ENCODE measurements around the gene OR2B3. TPM values are rescaled to one million over a fixed set of nuclear protein-coding genes. Genes with fewer than 3 reads are reported as not detected.

OR2B3 gene
- total RNA-seq (not detected in 2 replicates), polyA plus RNA-seq (not detected in 2 replicates)

GRCh38 chr6:29087213-29087612, at the start of gene OR2B3:
OR2B3 (minus strand) TSS chr6:29087313; CDS start chr6:29087248, 65 bp downstream.
- H2AFZ ChIP-seq, result no peak within 1 kb of the TSS
- TF ChIP-seq CTCF (IDR thresholded peaks at IDR 0.05; ENCODE audit: poor library complexity), result no peak
- no peak for TF ChIP-seq EZH2 (IDR thresholded peaks at IDR 0.05; ENCODE audit: borderline replicate concordance)
- no peak for TF ChIP-seq EZH2phosphoT487 (IDR thresholded peaks at IDR 0.05; ENCODE audit: low read depth, severe bottlenecking, unreplicated experiment)

GRCh38 chr6:29131691-29132090, 44.6 kb upstream of the OR2B3 start:
- Histone ChIP-seq H3K79me2 (no peaks in the 10 kb centered on the region), H3K36me3 (replicated peaks; ENCODE audit: insufficient read depth, low read depth) (no peaks in the 10 kb centered on the region), H2AFZ (no peak overlapping the region), H3K9me2 (replicated peaks; ENCODE audit: insufficient read depth) (no peaks in the 10 kb centered on the region), H4K20me1 (ENCODE audit: insufficient read depth, poor library complexity, severe bottlenecking) (no peaks in the 10 kb centered on the region), H3K27ac (no peak overlapping the region), H3K4me3 (no peak overlapping the region), H3K27me3 (peaks cover 4% of the 10 kb centered on the region), H3K4me2 (no peak overlapping the region), H3K4me1 (ENCODE audit: insufficient read depth) (no peaks in the 10 kb centered on the region), H3K9me3 (ENCODE audit: low read depth) (no peaks in the 10 kb centered on the region)
- no peak for DNase-seq (ENCODE audit: low spot score)
- no peak for TF ChIP-seq CTCF (IDR thresholded peaks at IDR 0.05; ENCODE audit: poor library complexity)
- TF ChIP-seq EZH2phosphoT487 (IDR thresholded peaks at IDR 0.05; ENCODE audit: low read depth, severe bottlenecking, unreplicated experiment), result no peak
- TF ChIP-seq EZH2 (IDR thresholded peaks at IDR 0.05; ENCODE audit: borderline replicate concordance), result no peak
- 76% methylated on average over 2 of the region's 2 CpGs for WGBS (ENCODE audit: low lambda C conversion rate, missing lambda C conversion rate)

More at GRCh38 chr6:29087213-29087612, at the start of gene OR2B3:
- no peaks in the 10 kb centered on the region for H3K9me3 ChIP-seq (ENCODE audit: low read depth)
- H3K4me2 ChIP-seq, result no peak within 1 kb of the TSS
- no peaks in the 10 kb centered on the region for H3K27me3 ChIP-seq
- H3K9me2 ChIP-seq (replicated peaks; ENCODE audit: insufficient read depth), result no peaks in the 10 kb centered on the region
- no peaks in the 10 kb centered on the region for H3K4me1 ChIP-seq (ENCODE audit: insufficient read depth)
- no peaks in the 10 kb centered on the region for H3K79me2 ChIP-seq
- no peak within 1 kb of the TSS for H3K4me3 ChIP-seq
- DNase-seq (ENCODE audit: low spot score), result no peak
- H4K20me1 ChIP-seq (ENCODE audit: insufficient read depth, poor library complexity, severe bottlenecking), result no peaks in the 10 kb centered on the region
- H3K36me3 ChIP-seq (replicated peaks; ENCODE audit: insufficient read depth, low read depth), result no peaks in the 10 kb centered on the region
- no peak within 1 kb of the TSS for H3K27ac ChIP-seq
- WGBS (ENCODE audit: low lambda C conversion rate, missing lambda C conversion rate), result 88% methylated on average over 1 of the region's 1 CpG

- Histone ChIP-seq H3K79me2 (no peaks in the 10 kb centered on the region), H3K4me1 (ENCODE audit: insufficient read depth) (no peaks in the 10 kb centered on the region), H3K4me2 (no peak overlapping the region), H2AFZ (no peak overlapping the region), H3K27me3 (peaks cover 4% of the 10 kb centered on the region), H3K4me3 (no peak overlapping the region), H3K9me2 (replicated peaks; ENCODE audit: insufficient read depth) (no peaks in the 10 kb centered on the region), H3K27ac (no peak overlapping the region), H3K36me3 (replicated peaks; ENCODE audit: insufficient read depth, low read depth) (no peaks in the 10 kb centered on the region), H3K9me3 (ENCODE audit: low read depth) (no peaks in the 10 kb centered on the region), H4K20me1 (ENCODE audit: insufficient read depth, poor library complexity, severe bottlenecking) (no peaks in the 10 kb centered on the region)
- no peak for DNase-seq (ENCODE audit: low spot score)
- WGBS (ENCODE audit: low lambda C conversion rate, missing lambda C conversion rate), result 93% methylated on average over 4 of the region's 4 CpGs
- TF ChIP-seq CTCF (IDR thresholded peaks at IDR 0.05; ENCODE audit: poor library complexity) (no peak), EZH2phosphoT487 (IDR thresholded peaks at IDR 0.05; ENCODE audit: low read depth, severe bottlenecking, unreplicated experiment) (no peak), EZH2 (IDR thresholded peaks at IDR 0.05; ENCODE audit: borderline replicate concordance) (no peak)
These were observed 43.5 kb upstream of the OR2B3 start for GRCh38 chr6:29130644-29131043.
